OCI-LY3 (cell line): ENCODE measurements around the gene KLHL2.
"Not testable (repeated sequence)": the region's sequence is repeated elsewhere in the genome, so short reads cannot be mapped to it uniquely, and the experiment has no call there.

Experiments
- CTCF ChIP-seq: fragments of 200-600, 300-600 bp; sonication (generic); IDR thresholded peaks from 2 replicates; pipeline ENCODE4 v1.5.1; 2014; ENCODE audit warnings: antibody characterized with exemption, low read length, low read depth
- EZH2phosphoT487 ChIP-seq: fragments of 200-600 bp; shearing (Covaris generic); IDR thresholded peaks from 2 replicates; pipeline ENCODE4 v1.6.1; 2018; ENCODE audit warnings: antibody characterized with exemption, mixed run types, low read depth

- not testable (repeated sequence) for TF ChIP-seq CTCF, EZH2phosphoT487
Measured at GRCh38 chr4:165240761-165241160, 33.4 kb downstream of the KLHL2 start.
